22Rv1 (cell line): ENCODE results near the gene THEMIS.
"Not testable (repeated sequence)": the region's sequence is repeated elsewhere in the genome, so short reads cannot be mapped to it uniquely, and the experiment has no call there.

Source experiments
- H3K27ac ChIP-seq: fragments of 450-650 bp; 2 replicates; pipeline ENCODE4 v1.5.1; 2017
- ZFX ChIP-seq: fragments of 450-650 bp; IDR thresholded peaks from 2 replicates; pipeline ENCODE4 v1.6.1; 2017; ENCODE audit warnings: antibody characterized with exemption, borderline replicate concordance
- TF ChIP-seq, protein P1 (sequence below): fragments of 450-650 bp; IDR thresholded peaks from 2 replicates; pipeline ENCODE4 v1.5.1; 2017; ENCODE audit warnings: mild to moderate bottlenecking

THEMIS gene

DNA sequence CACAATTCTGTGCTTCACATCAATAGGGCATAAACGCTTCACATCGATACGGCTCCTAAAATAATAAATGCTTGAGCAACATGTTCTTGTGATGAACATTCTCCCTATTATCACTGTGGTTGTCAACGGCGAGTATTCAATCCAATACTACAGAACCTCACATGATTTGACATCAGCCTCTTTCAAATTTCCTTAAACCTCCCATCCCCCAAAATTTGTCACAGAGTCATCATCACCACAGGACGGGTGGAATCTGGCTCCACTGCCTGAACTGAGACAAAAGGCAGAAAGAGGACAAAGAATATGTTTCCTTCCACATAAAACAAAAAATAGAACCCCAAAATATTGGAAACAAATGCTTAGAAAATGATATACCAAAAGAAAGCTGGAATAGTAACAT lies 7.3 kb downstream of the THEMIS start:
- no peak overlapping the region for H3K27ac ChIP-seq
- TF ChIP-seq ZFX, result no peak

DNA sequence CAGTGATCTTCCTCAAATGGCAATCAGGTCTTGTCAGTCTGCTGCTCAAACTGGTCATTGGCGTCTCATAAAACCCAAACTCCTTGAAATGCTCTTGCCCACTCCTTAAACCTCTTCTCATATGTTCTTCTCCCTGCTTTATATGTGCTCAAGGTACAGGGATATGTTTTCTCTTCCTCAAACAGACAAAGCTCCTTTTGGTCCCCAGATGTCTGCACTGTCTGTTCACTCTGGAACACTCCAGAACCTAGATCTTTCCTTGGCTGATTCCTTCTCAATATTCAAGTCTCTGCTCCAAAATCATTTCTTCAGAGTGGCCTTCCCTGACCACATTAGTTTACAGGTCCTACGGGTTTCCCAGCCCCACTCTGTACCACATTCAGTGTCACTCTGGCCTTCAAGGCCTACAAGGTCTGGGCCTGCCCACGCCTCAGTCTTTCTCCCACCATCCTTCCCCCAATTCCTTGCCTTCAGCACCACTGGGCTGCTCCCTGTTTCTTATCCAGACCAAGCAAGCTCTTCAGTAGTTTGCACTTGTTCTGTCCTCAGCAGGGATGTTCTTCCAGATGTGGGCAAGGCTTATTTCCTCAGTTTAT lies 9.0 kb downstream of the THEMIS start:
- TF ChIP-seq, protein P1, sequence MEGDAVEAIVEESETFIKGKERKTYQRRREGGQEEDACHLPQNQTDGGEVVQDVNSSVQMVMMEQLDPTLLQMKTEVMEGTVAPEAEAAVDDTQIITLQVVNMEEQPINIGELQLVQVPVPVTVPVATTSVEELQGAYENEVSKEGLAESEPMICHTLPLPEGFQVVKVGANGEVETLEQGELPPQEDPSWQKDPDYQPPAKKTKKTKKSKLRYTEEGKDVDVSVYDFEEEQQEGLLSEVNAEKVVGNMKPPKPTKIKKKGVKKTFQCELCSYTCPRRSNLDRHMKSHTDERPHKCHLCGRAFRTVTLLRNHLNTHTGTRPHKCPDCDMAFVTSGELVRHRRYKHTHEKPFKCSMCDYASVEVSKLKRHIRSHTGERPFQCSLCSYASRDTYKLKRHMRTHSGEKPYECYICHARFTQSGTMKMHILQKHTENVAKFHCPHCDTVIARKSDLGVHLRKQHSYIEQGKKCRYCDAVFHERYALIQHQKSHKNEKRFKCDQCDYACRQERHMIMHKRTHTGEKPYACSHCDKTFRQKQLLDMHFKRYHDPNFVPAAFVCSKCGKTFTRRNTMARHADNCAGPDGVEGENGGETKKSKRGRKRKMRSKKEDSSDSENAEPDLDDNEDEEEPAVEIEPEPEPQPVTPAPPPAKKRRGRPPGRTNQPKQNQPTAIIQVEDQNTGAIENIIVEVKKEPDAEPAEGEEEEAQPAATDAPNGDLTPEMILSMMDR, result no peak
- no peak for TF ChIP-seq ZFX
- no peak overlapping the region for H3K27ac ChIP-seq

DNA sequence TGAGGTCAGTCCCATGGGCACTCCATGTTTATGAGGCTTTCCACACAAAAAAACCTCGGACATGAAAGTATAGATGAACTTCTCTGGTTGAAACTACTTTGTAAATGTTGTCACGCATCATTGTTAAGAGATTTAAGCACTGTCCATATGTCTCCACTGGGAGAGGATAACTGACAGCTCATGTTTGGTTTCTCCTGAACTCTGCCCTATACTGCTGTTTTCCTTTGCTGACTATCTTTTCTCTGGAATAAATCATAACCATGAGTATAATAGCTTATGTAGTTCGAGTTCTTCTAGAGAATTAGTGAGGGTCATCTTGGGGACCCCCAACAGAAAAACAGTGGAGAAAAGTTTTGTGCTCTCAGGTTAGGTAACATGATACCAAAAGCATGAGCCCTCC lies 14.3 kb downstream of the THEMIS start:
- TF ChIP-seq ZFX, result no peak
- TF ChIP-seq, protein P1, result no peak
- H3K27ac ChIP-seq, result no peak overlapping the region

DNA sequence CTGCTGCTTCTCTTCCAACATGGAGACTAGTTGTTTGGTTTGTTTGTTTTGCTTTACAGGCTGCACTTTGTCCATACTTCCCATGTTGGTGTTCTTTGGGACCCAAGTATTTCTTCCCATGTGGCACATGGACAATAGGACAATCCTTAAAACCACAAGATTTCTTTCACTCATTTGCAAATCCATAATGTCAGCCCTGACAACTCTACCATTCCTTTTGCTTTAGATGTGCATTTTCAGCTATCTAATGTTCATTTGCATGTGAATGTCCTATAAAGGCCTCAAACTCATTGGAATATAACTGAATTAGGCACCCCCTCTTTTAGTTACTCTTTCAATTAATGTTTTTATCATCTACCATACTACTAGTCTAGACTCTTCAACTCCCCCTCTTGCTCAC lies 16.7 kb downstream of the THEMIS start:
- H3K27ac ChIP-seq, result no peak overlapping the region
- no peak for TF ChIP-seq ZFX
- TF ChIP-seq, protein P1, result no peak

DNA sequence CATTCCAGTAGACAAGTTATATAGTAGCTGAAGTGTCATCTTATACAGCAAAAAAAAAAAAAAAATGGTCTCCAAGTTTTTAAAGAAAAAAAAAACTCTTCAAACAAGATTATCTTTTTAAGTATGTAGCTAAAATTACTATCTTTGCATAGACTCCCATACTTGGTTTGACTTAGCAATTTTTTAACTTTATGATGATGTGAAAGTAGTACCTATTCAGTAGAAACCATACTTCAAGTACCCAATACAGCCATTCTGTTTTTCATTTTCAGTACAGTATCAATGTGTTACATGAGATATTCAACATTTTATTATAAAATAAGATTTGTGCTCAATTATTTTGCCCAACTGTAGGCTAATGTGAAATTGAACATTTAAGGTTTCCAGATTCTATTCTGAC lies 18.9 kb downstream of the THEMIS start:
- H3K27ac ChIP-seq, result not testable (repeated sequence)

DNA sequence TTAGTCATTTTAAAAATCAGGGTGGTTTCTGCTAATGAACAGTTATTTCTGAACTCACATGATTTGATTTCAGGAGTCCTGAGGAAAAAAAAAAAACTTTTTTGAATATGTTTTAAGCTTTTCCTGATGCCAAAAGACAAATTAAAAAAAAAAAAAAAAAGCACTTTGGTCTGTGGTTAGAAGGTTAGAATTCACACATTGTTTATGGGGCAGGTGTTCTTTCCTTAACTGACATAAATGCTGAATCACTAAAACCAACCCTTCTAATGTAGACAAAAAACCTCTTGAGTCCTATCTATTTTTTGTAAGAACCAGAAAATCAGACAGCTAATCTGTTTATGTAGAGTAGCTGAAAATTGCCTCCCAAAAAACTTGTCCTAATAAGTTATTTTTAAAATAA lies 20.4 kb downstream of the THEMIS start:
- H3K27ac ChIP-seq, result no peak overlapping the region
- no peak for TF ChIP-seq ZFX

DNA sequence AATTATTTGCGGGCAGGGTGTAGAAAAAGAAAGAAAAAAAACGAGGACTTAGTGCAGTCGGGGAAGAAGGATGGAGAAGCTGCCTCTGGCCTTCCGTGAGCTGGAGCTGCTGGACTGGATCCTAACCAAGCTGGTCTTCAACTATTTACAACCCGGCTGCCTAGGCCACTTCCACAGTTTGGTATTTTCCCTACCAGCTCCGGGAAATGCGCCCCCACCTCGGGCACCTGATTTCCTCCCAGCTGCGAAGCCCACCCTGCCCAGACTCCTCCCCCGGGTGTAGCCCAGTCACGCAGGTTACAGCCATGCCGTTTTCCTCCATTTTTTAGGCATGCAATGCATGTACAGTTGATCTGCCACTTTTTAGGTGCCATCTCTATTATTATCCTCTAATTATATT lies 21.2 kb downstream of the THEMIS start:
- no peak for TF ChIP-seq ZFX
- TF ChIP-seq, protein P1, result no peak
- H3K27ac ChIP-seq, result no peak overlapping the region

DNA sequence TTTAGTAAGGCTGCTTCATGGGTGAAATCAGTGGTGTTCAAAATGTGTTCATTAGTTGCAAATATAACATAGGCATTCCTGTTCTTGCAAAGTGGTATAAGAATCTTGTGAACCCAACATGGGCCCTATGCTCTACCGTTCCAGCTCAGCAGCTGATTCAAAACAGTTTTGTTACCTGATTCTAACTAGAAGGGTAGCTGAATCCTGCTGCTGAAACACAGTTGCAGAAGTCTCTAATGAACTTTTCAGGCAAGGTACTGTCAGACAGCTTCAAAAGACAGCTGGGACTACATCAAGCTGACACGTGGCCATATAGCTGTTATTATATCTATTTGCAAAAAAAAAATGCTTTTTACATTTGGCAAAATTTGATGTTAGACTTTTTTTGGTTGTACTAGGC lies 22.7 kb downstream of the THEMIS start:
- no peak for TF ChIP-seq ZFX
- TF ChIP-seq, protein P1, result no peak
- no peak overlapping the region for H3K27ac ChIP-seq

DNA sequence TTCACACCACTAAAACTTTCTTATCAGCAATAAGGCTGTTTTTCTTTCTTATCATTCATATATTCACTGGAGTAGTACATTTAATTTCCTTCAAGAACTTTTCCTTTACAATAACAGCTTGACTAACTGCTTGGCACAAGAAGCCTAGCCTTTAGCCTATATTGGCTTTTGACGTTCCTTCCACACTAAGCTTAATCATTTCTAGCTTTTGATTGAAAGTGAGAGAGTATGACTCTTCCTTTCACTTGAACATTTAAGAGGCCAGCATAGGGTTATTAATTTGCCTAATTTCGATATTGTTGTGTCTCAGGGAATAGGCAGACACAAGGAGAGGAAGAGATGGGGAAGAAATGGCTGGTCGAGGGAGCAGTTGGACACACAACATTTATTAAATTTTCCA lies 23.6 kb downstream of the THEMIS start:
- H3K27ac ChIP-seq, result no peak overlapping the region
- TF ChIP-seq ZFX, result no peak
- TF ChIP-seq, protein P1, result no peak
